NCI-H226 (cell line): ENCODE results near the gene CABP1.

ENCODE experiments used
- DNase-seq: peaks from one replicate; pipeline ENCODE4 v3.0.0-alpha.2; 2015

The CABP1 gene

GRCh38 chr12:120640861-120641833 lies 721 bp downstream of the CABP1 start:
- DNase-seq = peak; percentile 71

DNA sequence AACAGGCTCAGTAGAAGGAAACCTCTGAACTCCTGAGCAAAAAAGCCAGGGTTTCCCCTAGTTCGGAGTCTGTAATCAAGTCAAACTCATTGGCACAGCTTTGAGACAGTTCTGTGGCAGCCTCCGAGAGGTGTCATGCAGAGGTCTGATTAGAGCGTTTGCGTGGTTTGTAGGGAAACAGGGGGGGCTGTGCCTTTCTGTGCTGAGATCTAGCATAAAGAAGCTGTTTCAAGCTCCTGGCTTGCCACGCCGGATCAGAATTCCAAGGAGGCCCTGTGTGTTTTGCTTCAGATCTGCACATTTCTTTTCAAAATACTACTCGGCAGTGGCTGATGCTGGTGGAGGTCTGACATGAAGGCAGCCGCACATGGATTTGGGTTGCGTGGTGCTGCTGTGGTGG lies 1.7 kb downstream of the CABP1 start:
- no peak for DNase-seq

- no peak for DNase-seq
These were observed 2.4 kb downstream of the CABP1 start for GRCh38 chr12:120642826-120643225.

- no peak for DNase-seq
These were observed 3.1 kb downstream of the CABP1 start for GRCh38 chr12:120643574-120643973.

DNA sequence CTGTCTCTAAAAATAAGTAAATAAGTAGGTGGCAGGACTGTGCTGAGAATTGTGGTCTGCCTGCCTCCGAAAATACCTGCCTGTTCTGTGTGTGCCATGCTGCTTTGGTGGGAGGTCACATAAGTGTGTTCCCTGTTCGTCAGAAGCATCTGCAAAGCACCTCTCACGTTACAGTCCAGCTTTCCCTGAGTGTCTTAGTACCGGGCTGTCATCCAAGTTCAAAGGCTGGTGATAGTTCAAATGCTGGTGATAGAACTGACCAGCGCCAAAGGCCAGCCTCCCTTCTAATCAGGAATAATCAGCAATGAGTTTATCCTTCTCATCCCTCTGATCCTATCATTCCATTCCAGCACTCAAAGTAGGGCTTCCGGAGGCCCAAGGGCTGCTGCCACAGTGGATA lies 5.6 kb downstream of the CABP1 start:
- DNase-seq = no peak

DNA sequence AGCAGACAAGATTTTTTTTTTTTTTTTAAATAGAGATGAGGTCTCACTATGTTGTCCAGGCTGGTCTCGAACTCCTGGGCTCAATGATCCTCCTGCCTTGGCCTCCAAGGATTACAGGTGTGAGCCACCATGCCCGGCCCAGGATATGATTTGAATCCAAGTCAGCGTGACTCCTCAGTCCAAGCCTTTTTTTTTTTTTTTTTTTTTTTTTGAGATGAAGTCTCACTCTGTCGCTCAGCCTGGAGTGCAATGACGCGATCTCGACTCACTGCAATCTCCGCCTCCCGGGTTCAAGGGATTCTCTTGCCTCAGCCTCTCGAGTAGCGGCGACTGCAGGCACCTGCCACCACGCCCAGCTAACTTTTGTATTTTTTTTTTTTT lies 6.9 kb downstream of the CABP1 start:
- no peak for DNase-seq

DNA sequence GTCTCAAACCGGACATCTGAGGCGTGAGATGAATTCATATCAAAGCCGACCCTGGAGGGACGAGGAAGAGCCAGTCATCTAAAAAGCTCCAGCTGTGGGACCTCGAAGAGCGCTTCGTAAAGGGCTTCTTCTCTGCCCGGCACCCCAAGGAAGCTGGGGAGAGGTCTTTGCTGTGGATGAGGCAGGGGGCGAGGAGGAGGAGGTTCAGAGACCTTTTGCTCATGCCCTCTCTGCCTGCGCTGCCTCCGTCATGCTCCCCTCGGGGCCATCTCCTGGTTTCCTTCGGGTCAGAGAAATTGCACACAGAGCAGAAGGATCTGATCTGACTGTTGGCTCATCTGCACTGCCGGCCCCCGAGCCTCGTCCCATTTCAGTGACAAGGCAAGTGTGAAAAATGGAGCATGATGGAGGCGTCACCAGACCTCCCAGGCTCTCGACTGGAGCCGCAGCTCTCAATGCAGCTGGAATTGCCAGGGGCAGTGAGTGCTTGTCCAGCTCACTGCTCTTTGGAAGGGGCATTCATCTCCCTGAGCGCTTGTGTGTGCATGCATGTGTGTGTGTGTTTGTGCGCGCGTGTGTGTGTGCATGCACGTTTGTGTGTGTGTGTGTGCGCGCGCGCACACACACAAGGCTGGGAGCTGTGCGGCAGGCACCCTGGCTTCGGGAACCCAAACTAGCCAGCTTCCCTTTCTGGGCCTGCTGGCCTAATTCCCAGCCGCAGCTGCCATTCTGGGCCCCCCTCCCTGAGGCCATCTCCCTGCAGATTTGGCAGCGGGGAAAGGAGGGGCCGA lies 9.2 kb downstream of the CABP1 start:
- no peak for DNase-seq

DNA sequence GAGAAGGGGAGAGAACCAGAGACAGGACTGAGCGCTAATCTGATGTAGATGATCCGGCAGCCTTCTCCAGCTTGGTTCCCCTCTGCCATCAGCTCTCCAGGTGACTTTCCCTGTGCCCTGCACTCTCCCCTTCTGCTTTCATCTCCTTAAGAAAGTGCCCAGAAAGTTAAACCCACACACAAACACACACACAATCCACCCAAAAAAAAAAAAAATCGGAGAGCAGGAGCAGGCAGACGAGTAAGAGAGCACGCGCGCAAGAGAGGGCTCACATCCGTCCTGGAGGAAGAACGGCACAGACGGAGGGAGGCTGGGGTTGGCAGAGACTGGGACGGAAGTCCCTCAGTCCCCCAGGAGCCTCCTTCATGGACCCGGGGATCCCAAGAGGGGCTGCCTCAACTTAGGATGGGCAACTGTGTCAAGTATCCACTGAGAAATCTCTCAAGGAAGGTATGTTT lies 9.8 kb downstream of the CABP1 start:
- no peak for DNase-seq

GRCh38 chr12:120651821-120652220 lies 11.4 kb downstream of the CABP1 start:
- no peak for DNase-seq

DNA sequence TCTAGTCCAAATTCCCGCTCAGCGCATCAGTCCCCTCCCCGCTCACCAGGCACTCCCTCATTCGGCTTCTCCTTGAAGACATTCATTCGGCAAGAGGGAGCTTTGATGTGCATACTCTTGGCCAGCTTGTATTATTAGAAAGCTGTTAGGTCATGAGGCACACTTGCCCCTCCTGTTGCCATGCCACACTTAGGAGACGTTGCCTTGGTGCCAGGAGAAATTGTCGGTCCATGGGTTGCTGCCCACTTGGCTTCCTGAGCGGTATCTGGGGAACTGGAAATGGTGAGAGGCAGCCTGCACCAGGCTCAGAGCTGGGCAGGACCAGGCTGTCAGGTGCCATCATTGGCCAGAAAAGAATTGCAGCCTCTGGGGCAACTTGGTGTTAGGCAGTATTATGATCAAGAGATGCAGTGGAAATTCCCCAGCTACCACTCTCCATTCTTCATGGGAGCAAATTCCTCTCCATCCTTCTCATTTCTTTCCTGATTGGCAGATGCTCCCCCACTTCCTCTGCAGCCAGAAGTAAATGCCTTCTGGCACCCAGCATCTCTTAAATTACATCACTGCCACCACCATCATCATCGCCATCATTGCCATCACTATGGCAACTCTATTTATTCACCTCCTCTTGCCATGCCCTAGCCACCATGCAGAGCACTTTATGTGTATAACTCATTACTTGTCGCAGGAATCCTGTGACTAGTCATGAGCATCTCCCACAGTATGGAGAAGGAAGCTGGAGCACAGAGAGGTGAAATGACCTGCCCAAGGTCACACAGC lies 12.4 kb downstream of the CABP1 start:
- peak; percentile 78 for DNase-seq

- DNase-seq = no peak
These were observed 13.2 kb downstream of the CABP1 start for GRCh38 chr12:120653611-120654010.

- no peak for DNase-seq
These were observed 14.2 kb downstream of the CABP1 start for GRCh38 chr12:120654656-120655055.

GRCh38 chr12:120656008-120656407 lies 15.6 kb downstream of the CABP1 start:
- no peak for DNase-seq

DNA sequence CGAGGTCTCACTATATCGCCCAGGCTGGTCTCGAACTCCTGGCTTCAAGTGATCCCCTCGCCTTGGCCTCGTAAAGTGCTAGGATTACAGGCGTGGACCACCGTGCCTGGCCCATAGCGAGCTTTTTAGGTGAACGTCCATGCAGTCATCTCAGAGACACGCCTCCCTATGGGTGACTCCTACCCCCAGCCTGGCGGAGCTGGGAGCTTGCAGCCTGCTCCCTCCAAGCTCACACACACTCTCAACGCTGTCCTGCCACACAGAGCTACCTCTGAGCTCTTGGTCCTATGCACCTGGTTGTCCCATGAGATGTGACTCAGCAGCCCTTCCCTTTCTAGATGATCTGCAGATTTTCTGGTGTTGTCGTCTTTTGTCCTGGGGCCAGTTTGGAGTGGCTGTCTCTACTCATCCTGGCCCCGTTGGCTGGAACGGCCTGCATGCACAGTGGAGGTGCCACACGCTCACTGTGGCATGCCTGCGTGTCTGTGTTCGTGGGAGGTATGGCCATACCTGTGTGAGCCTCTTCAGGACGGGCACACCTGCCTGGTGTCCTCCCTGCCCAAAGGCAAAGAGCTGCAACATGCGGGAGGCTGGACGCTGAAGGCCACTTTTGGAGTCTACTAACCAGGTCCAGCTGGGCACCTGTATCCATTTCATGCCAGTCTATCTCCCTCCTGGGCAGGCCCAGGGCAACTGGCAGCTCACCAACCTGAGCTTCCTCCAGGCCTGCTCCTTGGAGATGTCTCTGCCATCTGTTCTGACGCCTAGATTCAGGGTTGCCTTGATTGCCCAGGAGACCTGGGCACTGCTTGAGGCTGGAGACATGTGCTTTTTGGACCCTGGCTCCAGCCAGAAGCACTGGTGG lies 18.1 kb downstream of the CABP1 start:
- DNase-seq = no peak

DNA sequence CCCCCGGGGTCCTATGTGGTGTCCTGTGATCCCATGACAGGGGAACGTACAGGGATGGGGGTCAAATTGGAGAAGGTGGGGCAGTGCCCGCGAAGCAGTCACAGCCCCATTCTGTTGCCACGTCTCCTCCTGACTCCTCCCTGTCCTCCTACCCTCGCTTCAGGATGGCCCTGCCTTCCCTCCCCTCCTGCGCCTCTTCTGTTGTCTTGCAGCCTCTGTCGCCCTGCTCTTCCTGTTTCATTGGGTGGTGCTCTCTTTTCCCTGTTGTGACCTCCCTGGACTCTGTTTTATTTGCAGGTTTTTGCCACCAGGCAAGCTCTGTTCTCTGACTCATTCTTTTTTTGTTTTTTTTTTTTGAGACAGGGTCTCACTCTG lies 18.7 kb downstream of the CABP1 start:
- DNase-seq = no peak

DNA sequence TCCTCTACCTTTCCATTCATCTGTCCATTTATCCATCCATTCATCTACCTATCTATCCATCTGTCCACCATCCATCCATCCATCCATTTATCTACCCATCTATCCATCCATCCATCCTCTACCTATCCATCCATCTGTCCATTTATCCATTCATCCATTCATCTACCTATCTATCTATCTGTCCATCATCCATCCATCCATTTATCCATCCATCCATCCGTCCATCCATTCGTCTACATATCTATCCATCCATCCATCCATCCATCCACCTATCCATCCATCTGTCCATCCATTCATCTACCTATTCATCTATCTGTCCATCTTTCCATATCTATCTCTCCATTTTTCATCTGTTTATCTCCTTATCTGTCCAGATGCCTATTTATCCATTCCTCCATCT lies 21.0 kb downstream of the CABP1 start:
- no peak for DNase-seq

DNA sequence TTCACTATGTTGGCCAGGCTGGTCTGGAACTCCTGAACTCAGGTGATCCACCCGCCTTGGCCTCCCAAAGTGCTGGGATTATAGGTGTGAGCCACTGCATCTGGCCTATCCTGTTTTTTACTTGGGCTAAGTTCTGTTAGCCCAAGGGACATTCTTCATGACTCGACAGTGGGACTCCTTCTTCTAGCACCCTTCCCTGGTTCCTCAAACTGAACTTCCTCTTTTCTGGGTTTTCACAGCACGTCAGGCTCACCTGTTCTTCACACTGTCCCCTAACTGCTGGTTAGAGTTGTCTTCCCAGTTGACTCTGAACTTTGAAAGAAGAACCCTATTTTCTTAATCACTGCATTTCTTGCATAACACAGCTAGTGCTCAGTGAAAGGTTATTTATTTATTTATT lies 22.5 kb downstream of the CABP1 start:
- DNase-seq = no peak

DNA sequence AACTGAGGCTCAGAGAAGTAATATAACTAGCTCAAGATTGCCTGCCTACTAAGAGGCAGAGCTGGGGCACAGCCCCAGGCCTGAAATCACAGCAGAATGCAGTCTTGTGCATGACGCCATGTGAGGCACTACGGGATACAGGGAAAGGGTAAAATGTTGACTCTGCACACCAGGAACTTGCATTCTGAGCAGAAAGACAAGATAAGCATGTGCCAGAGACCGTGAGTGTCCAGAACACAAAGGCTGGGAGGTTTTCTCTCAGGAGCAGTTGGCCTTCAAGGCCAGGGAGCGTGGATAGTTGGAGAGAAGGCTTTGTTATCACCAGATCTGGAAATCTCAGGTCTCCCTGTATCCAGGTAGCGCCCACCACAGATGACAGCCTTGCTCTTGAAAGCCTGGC lies 23.3 kb downstream of the CABP1 start:
- DNase-seq = no peak

GRCh38 chr12:120666571-120667390 lies 26.4 kb downstream of the CABP1 start:
- DNase-seq = no peak

DNA sequence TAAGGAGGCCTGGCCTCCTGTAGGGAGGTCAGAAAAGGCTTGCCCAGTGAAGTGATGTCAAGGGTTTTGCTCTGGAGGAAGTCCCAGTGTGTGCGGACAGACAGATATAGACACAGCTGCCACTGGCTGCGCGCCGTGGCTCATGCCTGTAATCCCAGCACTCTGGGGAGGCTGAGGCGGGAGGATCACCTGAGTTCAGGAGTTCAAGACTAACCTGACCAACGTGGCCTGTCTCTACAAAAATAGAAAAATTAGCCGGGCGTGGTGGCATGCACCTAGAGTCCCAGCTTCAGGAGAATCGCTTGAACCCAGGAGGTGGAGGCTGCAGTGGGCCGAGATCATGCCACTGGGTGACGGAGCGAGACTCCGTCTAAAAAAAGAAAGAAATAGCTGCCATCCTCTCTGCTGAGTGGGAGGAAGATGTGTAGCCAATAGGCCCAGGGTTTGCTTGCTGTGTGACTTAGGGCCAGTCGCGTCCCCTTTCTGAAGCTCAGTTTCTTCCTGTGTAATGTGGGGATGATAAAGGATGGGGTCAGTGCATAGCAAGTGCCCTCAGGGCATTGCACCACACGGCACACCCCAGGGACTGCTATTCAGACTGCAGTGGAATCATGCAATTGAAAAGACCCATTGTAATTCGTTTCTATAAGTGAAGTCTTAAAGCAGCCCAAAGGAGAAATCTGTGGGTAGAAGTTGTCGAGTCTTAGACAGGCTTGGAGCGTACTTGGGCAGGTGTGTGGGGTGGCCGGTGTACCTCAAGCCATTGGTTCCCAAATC lies 27.9 kb downstream of the CABP1 start:
- DNase-seq = no peak
